Stomach smooth muscle (tissue), 2 donors: ENCODE data around the gene CNKSR3.

Experiments used
- H3K27ac ChIP-seq: one replicate; pipeline ENCODE4 v1.7.0; 2013; ENCODE audit warnings: mild to moderate bottlenecking, low read length, inconsistent platforms
- H3K27me3 ChIP-seq, 2 donors: one replicate each; pipeline ENCODE4 v1.7.0; 2013; ENCODE audit warnings: low read length in 2 of 2; ENCODE audit not compliant: insufficient read depth in 2 of 2, control insufficient read depth in 1 of 2
- H3K36me3 ChIP-seq, 2 donors: one replicate each; pipeline ENCODE4 v1.7.0; 2013; ENCODE audit warnings: low read length in 2 of 2; ENCODE audit not compliant: control insufficient read depth in 2 of 2, insufficient read depth in 2 of 2
- H3K4me1 ChIP-seq: one replicate; pipeline ENCODE4 v1.7.0; 2013; ENCODE audit warnings: low read length; ENCODE audit not compliant: control insufficient read depth, insufficient read depth
- H3K4me3 ChIP-seq, 2 donors: one replicate each; pipeline ENCODE4 v1.7.0; 2013; ENCODE audit warnings: low read length in 2 of 2
- H3K9ac ChIP-seq, 2 donors: one replicate each; pipeline ENCODE4 v1.7.0; 2013; ENCODE audit warnings: low read length in 2 of 2, mild to moderate bottlenecking in 1 of 2
- H3K9me3 ChIP-seq, 2 donors: one replicate each; pipeline ENCODE4 v1.7.0; 2013; ENCODE audit warnings: low read length in 2 of 2; ENCODE audit not compliant: control insufficient read depth in 2 of 2
- donor health status: healthy.
- donor health status: Pancreatic carcinoma.

The CNKSR3 gene

DNA sequence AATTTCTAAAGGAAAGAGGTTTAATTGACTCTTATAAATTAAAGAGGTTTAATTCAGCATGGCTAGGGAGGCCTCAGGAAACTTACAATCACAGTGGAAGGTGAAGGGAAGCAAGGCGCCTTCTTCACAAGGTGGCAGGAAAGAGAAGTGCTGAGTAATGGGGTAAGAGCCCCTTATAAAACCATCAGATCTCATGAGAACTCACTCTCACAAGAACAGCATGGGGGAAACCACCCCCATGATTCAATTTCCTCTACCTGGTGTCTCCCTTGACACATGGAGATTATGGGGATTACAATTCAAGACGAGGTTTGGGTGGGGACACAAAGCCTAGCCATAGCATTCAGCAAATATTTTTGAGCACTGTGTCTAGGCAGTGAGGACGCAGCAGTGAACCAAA is 150.0 kb downstream of the CNKSR3 start:
- Histone ChIP-seq H3K9me3 (no peaks in the 10 kb centered on the region), H3K4me1 (no peaks in the 10 kb centered on the region), H3K4me3 (no peak overlapping the region), H3K36me3 (no peaks in the 10 kb centered on the region), H3K27ac (no peak overlapping the region), H3K27me3 (no peaks in the 10 kb centered on the region), H3K9ac (no peak overlapping the region)

- Histone ChIP-seq H3K4me1 (no peaks in the 10 kb centered on the region), H3K27ac (no peak overlapping the region), H3K9me3 (no peaks in the 10 kb centered on the region), H3K27me3 (no peaks in the 10 kb centered on the region), H3K4me3 (no peak overlapping the region), H3K36me3 (no peaks in the 10 kb centered on the region), H3K9ac (no peak overlapping the region)
Observed at GRCh38 chr6:154359679-154360078, 150.8 kb downstream of the CNKSR3 start.

GRCh38 chr6:154359161-154359574 is 151.3 kb downstream of the CNKSR3 start:
- Histone ChIP-seq H3K27ac (no peak overlapping the region), H3K4me3 (no peak overlapping the region), H3K27me3 (no peaks in the 10 kb centered on the region), H3K4me1 (no peaks in the 10 kb centered on the region), H3K9ac (no peak overlapping the region), H3K36me3 (no peaks in the 10 kb centered on the region), H3K9me3 (no peaks in the 10 kb centered on the region)

DNA sequence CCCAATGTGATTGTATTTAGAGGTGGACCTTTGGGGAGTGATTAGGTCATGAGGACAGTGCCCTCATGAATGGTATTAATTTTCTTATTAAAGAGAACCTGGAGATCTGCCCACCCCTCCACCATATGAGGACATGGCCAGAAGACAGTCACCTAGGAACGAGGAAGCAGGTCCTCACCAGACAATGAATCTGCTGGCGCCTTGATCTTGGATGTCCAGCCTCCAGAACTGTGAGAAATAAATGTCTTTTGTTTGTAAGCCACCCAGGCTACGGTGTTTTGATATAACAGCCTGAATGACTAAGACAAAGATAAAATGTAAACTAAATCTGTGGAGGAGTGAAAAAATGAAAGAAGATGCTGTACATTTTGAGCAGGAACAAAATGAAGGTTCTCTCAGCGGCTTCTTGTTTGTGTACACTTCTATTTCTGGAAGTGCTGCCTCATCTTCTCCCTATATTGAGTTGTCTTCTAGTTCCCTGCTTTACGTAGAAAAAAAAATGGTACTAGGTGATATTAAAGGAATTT is 152.4 kb downstream of the CNKSR3 start:
- Histone ChIP-seq H3K27ac (no peak overlapping the region), H3K4me1 (no peaks in the 10 kb centered on the region)

DNA sequence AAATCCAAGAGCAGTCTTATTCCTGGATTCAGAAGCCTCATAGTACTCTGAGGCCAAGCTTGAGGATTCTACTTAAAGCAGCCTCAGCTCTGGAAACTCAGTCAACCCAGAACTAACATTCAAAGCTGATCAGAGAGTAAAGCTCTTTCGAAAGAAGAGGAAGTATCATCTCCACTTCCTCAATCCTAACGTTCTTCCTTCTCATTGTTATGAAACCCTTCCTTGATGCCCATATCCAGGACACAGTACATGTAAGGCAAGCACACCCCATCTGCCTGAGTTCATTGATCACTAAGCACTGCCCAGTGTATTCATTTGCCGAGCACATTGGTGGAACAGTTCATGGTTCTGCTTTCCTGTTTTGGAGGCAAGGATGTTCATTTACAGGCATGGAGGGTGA is 153.8 kb downstream of the CNKSR3 start, which contains the start of gene IPCEF1:
Gene IPCEF1 (minus strand): TSS at position 114 of the 400 bp plus-strand sequence. CDS start 90,856 bp downstream, outside the sequence.
- Histone ChIP-seq H3K9me3 (no peaks in the 10 kb centered on the region), H3K27me3 (no peaks in the 10 kb centered on the region), H3K9ac (no peak within 1 kb of the TSS), H3K4me1 (no peaks in the 10 kb centered on the region), H3K27ac (no peak within 1 kb of the TSS), H3K4me3 (no peak within 1 kb of the TSS), H3K36me3 (no peaks in the 10 kb centered on the region)

More for the DNA sequence above, 152.4 kb downstream of the CNKSR3 start:
- H3K27me3 ChIP-seq, result no peaks in the 10 kb centered on the region
- no peak overlapping the region for H3K4me3 ChIP-seq
- H3K36me3 ChIP-seq, result no peaks in the 10 kb centered on the region
- H3K9me3 ChIP-seq, result no peaks in the 10 kb centered on the region
- no peak overlapping the region for H3K9ac ChIP-seq

DNA sequence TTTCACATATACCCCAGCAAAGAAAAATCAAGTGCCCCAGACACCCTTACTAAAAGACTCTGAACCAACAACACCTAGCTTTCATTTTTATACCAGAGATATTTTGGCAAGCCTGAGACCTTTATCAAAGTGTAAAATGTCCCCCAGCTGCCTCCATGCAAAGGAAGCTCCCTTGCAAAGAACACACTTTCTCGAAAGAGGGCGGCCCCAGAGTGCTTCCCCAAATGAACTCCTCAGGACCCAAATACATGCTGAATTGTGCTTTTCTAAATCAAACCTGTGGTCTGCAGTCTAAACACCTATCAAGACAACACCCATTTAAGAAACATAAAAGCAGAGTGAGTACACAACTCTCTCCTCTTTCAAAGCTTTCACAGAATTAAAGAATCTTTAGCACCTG is 154.4 kb downstream of the CNKSR3 start:
- Histone ChIP-seq H3K27me3 (no peaks in the 10 kb centered on the region), H3K4me3 (no peak overlapping the region), H3K9ac (no peak overlapping the region), H3K27ac (no peak overlapping the region), H3K9me3 (no peaks in the 10 kb centered on the region), H3K36me3 (no peaks in the 10 kb centered on the region), H3K4me1 (no peaks in the 10 kb centered on the region)

DNA sequence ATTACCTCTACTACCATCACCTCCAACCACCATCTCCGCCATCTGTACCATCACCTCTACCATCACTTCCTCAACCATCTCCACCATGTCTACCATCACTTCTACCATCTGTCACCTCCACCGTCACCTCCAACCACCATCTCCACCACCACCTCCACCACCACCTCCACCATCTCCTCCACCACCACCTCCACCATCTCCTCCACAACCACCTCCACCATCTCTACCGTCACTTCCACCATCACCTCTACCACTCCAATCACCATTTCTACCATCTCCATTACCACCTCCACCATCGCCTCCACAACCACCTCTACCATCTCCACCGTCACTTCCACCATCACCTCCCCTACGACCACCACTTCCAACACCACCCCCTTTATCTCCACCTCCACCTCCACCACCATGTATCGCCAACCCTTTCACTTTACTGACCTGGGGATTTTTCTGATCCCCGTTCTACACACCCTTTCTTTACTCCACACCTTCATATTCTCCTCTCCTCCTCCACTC is 156.2 kb downstream of the CNKSR3 start:
- Histone ChIP-seq H3K27ac (no peak overlapping the region), H3K9ac (no peak overlapping the region), H3K36me3 (no peaks in the 10 kb centered on the region), H3K27me3 (no peaks in the 10 kb centered on the region), H3K4me3 (no peak overlapping the region), H3K4me1 (no peaks in the 10 kb centered on the region), H3K9me3 (no peaks in the 10 kb centered on the region)

DNA sequence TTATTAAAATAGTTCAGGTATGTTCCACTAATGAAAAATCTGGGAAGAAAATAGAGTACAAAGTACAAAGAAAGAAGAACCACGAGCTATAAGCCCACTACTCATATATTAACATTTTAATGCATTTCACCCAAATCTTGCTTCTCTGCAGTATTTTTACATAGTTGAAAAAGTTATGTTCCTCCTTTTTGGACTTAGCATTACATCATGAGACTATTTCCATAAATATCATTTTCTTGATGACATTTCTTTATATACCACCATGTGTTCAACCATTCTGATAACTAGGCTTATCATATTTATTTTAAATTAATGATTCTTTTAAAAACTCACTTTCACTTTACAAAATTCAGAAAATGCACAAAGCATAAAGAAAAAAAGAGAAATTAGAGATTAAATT is 156.9 kb downstream of the CNKSR3 start:
- no peaks in the 10 kb centered on the region for H3K9me3 ChIP-seq
- no peaks in the 10 kb centered on the region for H3K27me3 ChIP-seq
- no peak overlapping the region for H3K4me3 ChIP-seq
- no peak overlapping the region for H3K27ac ChIP-seq
- no peak overlapping the region for H3K9ac ChIP-seq
- no peaks in the 10 kb centered on the region for H3K4me1 ChIP-seq
- no peaks in the 10 kb centered on the region for H3K36me3 ChIP-seq

GRCh38 chr6:154352898-154353585 is 157.4 kb downstream of the CNKSR3 start:
- H3K27ac ChIP-seq, result no peak overlapping the region
- no peaks in the 10 kb centered on the region for H3K9me3 ChIP-seq

GRCh38 chr6:154350293-154350692 is 160.2 kb downstream of the CNKSR3 start:
- H3K27ac ChIP-seq, result no peak overlapping the region
- no peaks in the 10 kb centered on the region for H3K36me3 ChIP-seq
- H3K9ac ChIP-seq, result no peak overlapping the region
- no peaks in the 10 kb centered on the region for H3K27me3 ChIP-seq
- no peak overlapping the region for H3K4me3 ChIP-seq
- H3K4me1 ChIP-seq, result no peaks in the 10 kb centered on the region
- H3K9me3 ChIP-seq, result no peaks in the 10 kb centered on the region

More at GRCh38 chr6:154352898-154353585, 157.4 kb downstream of the CNKSR3 start:
- H3K36me3 ChIP-seq, result no peaks in the 10 kb centered on the region
- no peak overlapping the region for H3K4me3 ChIP-seq
- no peaks in the 10 kb centered on the region for H3K4me1 ChIP-seq
- H3K9ac ChIP-seq, result no peak overlapping the region
- no peaks in the 10 kb centered on the region for H3K27me3 ChIP-seq

- Histone ChIP-seq H3K4me3 (no peak overlapping the region), H3K4me1 (no peaks in the 10 kb centered on the region), H3K9me3 (no peaks in the 10 kb centered on the region), H3K36me3 (no peaks in the 10 kb centered on the region), H3K27me3 (no peaks in the 10 kb centered on the region), H3K9ac (no peak overlapping the region), H3K27ac (no peak overlapping the region)
Observed at GRCh38 chr6:154347981-154348380, 162.5 kb downstream of the CNKSR3 start.
